Stimulated activated CD8-positive, alpha-beta memory T cell treated with anti-CD3 and anti-CD28 coated beads, Interleukin-12 subunit alpha, Interleukin-12 subunit beta, amount 100 ng/mL, for 1 hour (primary cell): ENCODE measurements around the gene AHCYL2.
"Not testable (repeated sequence)": the region's sequence is repeated elsewhere in the genome, so short reads cannot be mapped to it uniquely, and the experiment has no call there.

ENCODE experiments used
- DNase-seq: peaks from one replicate; pipeline ENCODE4 v3.0.0-alpha.2; 2020; ENCODE audit warnings: low read depth

AHCYL2 gene

DNA sequence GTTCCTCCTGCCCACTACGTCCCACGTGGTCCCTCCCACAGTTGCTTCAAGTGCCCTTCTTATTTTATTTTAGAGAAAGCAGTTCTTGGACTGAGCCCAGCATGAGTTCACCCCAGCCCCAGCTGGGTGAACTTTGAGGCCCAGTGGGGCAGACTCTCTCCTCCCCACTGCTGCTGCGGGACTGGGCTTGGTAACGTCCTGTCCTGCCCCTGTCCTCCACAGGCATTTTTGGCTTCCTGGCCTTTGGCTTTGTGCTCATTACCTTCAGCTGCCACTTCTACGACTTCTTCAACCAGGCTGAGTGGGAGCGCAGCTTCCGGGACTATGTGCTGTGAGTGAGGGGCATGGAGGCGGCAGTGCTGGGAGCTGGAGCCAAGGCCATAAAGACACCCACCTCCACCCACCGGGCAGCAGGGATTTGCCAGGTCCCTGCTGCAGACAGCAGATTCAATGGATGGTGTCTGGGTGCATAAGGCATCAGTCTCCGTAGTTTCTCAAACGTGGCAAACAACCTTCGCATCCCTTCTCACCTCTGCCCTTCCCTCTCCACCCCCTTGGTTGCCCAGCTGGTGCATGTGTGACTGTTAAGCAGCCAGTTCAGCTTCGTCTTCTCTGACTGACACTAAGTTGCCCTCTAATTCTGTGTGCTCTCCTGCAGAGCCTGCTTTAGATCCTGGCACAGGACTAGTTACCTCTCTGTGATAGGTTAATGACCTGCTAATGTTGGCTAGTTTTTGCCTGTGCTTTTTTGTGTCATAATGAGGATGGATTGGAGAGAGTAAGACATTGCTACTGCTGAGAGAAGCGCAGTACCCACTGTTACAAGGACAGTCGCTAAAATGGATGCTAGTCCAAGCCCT is 15.5 kb upstream of the AHCYL2 start:
- no peak for DNase-seq

DNA sequence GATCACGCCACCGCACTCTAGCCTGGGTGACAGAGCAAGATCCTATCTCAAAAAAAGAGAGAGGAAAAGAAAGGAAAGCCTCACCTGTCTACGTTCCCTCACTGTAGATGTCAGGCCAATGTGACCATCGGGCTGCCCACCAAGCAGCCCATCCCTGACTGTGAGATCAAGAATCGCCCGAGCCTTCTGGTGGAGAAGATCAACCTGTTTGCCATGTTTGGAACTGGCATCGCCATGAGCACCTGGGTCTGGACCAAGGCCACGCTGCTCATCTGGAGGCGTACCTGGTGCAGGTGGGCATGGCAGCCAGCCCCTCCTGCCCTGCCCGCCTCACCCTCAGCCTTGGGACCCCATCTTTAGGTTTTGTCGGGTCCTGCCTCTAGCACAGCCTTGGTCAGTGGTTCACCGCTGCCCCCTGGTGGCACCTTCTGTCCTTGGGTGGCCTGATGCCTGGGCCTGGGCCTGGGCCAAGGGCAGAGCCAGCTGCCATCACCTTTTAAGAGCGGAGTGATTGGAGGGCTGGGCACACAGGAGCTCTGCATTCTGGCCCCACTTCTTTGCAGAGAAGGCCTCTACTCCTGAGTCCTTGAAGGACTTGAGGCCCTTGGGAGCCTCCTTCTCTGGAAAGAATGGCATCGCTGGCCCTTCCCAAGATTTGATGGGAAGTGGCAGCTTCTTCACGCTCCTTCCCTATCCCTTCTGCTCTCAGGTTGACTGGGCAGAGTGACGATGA is 14.4 kb upstream of the AHCYL2 start:
- peak; percentile 47 for DNase-seq

DNA sequence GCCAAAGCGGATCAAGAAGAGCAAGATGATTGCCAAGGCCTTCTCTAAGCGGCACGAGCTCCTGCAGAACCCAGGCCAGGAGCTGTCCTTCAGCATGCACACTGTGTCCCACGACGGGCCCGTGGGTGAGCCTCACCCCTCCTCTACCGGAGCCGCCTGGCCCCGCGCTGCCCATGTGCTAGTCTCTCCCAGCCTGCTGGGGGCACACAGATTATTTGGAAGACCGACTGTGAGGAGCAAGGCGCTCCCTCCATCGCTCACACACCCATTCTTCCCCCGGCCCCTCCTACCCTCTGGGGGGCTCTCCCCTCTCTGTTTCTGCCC is 13.9 kb upstream of the AHCYL2 start:
- no peak for DNase-seq

DNA sequence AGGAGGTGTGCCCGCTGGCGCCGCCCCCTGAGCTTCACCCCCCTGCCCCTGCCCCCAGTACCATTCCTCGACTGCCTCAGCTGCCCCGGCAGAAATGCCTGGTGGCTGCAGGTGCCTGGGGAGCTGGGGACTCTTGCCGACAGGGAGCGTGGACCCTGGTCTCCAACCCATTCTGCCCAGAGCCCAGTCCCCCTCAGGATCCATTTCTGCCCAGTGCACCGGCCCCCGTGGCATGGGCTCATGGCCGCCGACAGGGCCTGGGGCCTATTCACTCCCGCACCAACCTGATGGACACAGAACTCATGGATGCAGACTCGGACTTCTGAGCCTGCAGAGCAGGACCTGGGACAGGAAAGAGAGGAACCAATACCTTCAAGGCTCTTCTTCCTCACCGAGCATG is 12.7 kb upstream of the AHCYL2 start:
- DNase-seq, result no peak

GRCh38 chr7:129212596-129212995 is 12.2 kb upstream of the AHCYL2 start:
- DNase-seq, result no peak

GRCh38 chr7:129213828-129214227 is 11.0 kb upstream of the AHCYL2 start:
- DNase-seq, result no peak

DNA sequence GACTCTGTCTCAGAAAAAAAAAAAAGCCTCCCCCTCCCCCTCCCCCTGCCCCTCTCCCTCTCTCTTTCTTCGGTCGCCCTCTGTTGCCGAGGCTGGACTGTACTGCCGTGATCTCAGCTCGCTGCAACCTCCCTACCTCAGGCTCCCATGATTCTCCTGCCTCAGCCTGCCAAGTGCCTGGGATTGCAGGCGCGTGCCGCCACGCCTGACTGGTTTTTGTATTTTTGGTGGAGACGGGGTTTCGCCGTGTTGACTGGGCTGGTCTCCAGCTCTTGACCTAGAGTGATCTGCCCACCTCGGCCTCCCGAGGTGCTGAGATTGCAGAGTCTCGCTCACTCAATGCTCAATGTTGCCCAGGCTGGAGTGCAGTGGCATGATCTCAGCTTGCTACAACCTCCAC is 9.1 kb upstream of the AHCYL2 start:
- DNase-seq, result not testable (repeated sequence)

GRCh38 chr7:129216101-129216715 is 8.6 kb upstream of the AHCYL2 start:
- not testable (repeated sequence) for DNase-seq

- not testable (repeated sequence) for DNase-seq
These were observed 7.9 kb upstream of the AHCYL2 start for GRCh38 chr7:129216821-129217416.

DNA sequence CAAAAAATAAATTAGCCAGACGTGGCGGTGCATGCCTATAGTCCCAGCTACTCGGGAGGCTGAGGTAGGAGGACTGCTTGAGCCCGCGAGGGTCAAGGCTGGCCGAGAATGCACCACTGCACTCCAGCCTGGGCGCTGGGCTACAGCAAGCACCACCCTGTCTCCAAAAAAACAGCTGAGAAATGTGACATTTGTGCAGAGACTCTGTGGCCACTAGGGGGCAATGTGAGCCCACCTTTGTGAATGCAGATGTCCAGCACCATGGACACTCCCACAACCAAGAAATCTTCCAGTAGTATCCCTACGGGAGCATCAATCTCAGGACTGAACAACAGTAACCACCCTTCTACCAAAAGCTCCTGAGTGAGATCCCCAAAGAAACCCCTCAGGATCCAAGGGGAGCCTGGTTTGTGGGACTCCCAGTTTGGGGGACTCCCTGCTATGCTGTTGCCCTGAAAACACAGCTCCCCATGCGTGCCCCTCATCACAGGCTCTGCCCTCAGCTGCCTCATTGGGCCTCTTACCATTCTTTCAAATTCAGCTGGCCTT is 6.2 kb upstream of the AHCYL2 start:
- peak; percentile 67 for DNase-seq

DNA sequence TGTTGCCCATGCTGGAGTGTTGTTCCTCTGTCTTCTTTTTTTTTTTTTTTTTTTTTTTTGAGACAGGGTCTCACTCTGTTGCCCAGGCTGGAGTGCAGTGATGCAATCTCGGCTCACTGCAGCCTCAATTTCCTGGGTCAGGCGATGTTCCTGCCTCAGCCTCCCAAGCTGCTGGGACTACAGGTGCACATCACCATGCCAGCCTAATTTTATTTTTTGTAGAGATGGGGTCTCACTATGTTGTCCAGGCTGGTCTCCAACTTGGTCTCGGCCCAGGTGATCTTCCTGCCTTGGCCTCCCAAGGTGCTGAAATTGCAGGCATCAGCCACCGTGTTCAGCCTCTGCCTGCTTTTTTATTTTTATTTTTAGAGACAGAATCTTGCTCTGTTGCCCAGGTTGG is 5.7 kb upstream of the AHCYL2 start:
- not testable (repeated sequence) for DNase-seq

DNA sequence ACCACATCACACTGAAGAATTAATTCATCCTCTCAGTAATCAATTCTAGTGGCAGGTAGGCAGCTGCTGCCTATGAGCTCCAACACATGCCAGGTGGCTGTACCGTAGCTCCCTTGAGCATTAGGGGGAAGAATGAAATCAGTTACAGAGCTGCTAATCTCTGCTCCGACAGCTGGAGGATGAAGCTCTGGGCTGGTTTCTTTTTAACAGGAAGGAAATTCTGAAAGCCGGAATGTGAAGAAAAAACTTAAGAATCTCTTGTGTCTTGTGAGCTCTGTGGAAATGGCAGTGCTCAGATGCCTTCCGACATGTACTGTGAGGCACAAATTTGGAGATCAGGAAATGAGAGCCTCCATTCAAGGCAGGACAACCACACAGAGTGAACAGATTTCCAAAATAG is 2.8 kb upstream of the AHCYL2 start:
- no peak for DNase-seq

GRCh38 chr7:129225206-129225930 is 538 bp downstream of the AHCYL2 start:
- peak; percentile 34 for DNase-seq

DNA sequence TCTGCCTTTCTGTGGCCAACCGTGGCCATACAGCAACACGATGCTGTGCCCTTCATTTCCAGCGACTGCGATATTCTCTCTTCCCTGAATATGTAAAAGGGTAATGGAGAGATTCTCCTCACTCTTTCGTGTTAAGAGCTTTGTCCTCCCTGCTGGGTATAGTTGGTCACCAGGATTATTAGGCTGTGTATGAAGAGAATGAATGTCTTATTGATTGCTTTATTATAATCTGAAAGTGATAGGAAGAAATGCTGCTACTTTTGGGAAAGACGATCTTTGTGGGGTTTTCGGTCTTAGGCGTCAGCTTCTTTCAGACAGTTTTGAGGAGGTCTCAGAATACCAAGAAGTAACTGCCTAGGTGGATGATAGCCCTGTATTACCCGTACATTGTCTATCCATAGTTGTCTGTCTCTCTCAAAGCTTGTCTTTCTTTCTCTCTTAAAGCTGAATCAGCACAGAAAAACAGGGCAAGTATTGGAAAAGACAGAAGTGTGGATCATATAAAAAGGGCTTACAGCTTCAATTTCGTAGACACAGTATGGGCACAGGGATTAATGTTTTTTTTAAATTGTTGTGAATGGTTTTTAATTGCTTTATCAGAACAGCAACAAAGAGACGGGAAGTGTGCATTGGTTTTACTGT is 1.2 kb downstream of the AHCYL2 start:
- DNase-seq, result no peak

GRCh38 chr7:129227646-129228578 is 3.1 kb downstream of the AHCYL2 start:
- no peak for DNase-seq

DNA sequence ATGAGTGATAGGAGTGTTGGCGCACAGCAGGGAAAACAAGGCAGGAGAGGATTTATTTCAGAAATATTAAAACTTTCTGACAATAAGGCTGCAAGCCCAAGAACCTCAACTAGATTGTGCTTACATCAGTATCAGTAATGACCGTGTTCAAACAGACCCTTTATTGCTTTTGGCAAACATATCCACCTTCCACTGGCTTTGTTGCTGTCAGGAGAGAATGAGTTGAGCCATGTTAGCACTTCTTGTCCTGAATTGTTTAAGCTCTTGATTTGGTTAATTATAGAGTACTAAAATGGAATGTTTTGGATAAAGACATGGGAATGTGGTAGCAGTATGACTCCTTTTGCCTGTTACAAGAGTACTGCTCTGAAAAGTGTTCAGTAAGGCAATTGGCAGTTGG is 3.8 kb downstream of the AHCYL2 start:
- DNase-seq, result no peak

DNA sequence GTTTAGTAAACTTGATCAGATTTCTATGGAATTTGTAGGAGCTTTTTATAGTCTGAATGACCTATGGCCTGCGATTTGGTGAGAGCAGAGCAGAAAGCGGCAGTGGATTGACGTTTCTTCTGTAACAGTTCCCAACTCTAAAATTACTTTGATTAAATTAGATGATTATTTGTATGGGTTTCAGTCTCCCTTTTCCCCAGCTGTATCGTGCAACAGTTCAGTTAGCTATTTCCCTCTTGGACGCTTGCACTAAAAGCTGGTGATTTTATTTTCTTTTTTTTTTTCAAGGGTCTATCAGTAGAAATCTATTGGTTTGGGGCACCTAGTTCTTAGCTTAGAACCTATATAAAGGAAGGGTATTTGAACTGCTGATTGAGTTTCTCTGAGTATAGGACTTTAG is 6.8 kb downstream of the AHCYL2 start:
- no peak for DNase-seq

- DNase-seq, result no peak
These were observed 13.7 kb downstream of the AHCYL2 start for GRCh38 chr7:129238546-129238945.

GRCh38 chr7:129240119-129240820 is 15.4 kb downstream of the AHCYL2 start:
- no peak for DNase-seq
